GM12878 (cell line): Measurements from ENCODE around the gene TIAM1. TPM values are rescaled to one million over a fixed set of nuclear protein-coding genes. Genes with fewer than 3 reads are reported as not detected.

Experiments used
- BCLAF1 ChIP-seq: fragments of 450-650 bp; IDR thresholded peaks from 2 replicates; pipeline ENCODE4 v1.6.1; 2017; ENCODE audit warnings: antibody characterized with exemption, mild to moderate bottlenecking, moderate library complexity
- CUX1 ChIP-seq: IDR thresholded peaks from 2 replicates; pipeline ENCODE4 v1.6.1; 2012; ENCODE audit warnings: improper control_type of control experiment, low read depth, low read length; ENCODE audit not compliant: insufficient replicate concordance
- EGR1 ChIP-seq, 2 experiments: IDR thresholded peaks; 1 replicate in 1 of 2; 2 replicates in 1 of 2; pipeline ENCODE4 v1.6.1; 2011 to 2012; ENCODE audit warnings: low read depth in 2 of 2, low read length in 2 of 2, borderline replicate concordance in 1 of 2, mild to moderate bottlenecking in 1 of 2, moderate library complexity in 1 of 2
- MAX ChIP-seq: IDR thresholded peaks from 2 replicates; pipeline ENCODE4 v1.6.1; 2012; ENCODE audit warnings: low read depth, low read length, improper control_type of control experiment
- NFIC ChIP-seq: IDR thresholded peaks from 2 replicates; pipeline ENCODE4 v1.6.1; 2012; ENCODE audit warnings: low read depth, mild to moderate bottlenecking, inconsistent platforms, low read length, moderate library complexity
- PKNOX1 ChIP-seq: fragments of 450-650 bp; IDR thresholded peaks from 2 replicates; pipeline ENCODE4 v1.6.1; 2016; ENCODE audit warnings: mild to moderate bottlenecking
- RUNX3 ChIP-seq: IDR thresholded peaks from 2 replicates; pipeline ENCODE4 v1.6.1; 2012; ENCODE audit warnings: low read length, inconsistent platforms
- TARDBP ChIP-seq: IDR thresholded peaks from 2 replicates; pipeline ENCODE4 v1.6.1; 2016; ENCODE audit warnings: borderline replicate concordance
- WRNIP1 ChIP-seq: IDR thresholded peaks from 2 replicates; pipeline ENCODE4 v1.6.1; 2011; ENCODE audit warnings: low read depth, low read length, improper control_type of control experiment, borderline replicate concordance
- ZNF384 ChIP-seq: IDR thresholded peaks from 2 replicates; pipeline ENCODE4 v1.6.1; 2012; ENCODE audit warnings: low read depth, mild to moderate bottlenecking, low read length, improper control_type of control experiment, borderline replicate concordance
- ZNF687 ChIP-seq: fragments of 450-650 bp; IDR thresholded peaks from 2 replicates; pipeline ENCODE4 v1.6.1; 2017; ENCODE audit warnings: mild to moderate bottlenecking, moderate library complexity
- polyA plus RNA-seq, 11 experiments: library from polyadenylated mRNA; depleted of rRNA in 4 of 11; unstranded in 6 of 11; stranded (reverse) in 5 of 11; fragments of >200 nt; fragmentation: Nextera tagmentation in 4 of 11; fragmentation: Illumina TruSeq in 1 of 11; extraction: Ambion mirVana in 4 of 11; extraction: Trizol in 1 of 11; gene quantifications; 1 replicate in 1 of 11; 2 replicates in 10 of 11; pipeline versions ENCODE4 v1.2.1 to v1.2.3, GENCODE V29; 2011 to 2016; ENCODE audit warnings: inconsistent platforms in 2 of 11, missing spikeins in 2 of 11, low read depth in 1 of 11
- total RNA-seq, 4 experiments: library from RNA; depleted of rRNA in 3 of 4; stranded (reverse); fragments of >200 nt in 3 of 4; fragmentation: Illumina TruSeq in 1 of 4; extraction: Trizol in 1 of 4; gene quantifications; 2 replicates each; pipeline versions ENCODE4 v1.2.1 to v1.2.3, GENCODE V29; 2013 to 2021
- TF ChIP-seq, protein P1 (sequence below): fragments of 450-650 bp; conservative IDR thresholded peaks from 2 replicates; pipeline ENCODE4 v1.6.1; 2017; ENCODE audit warnings: mild to moderate bottlenecking, moderate library complexity

The TIAM1 gene
- total and polyA plus RNA-seq, 10 of the 15 experiments (the other 5 are each of a cell fraction or from before 2014, with no cell fraction given) = 0.31 to 35.9 (median 0.78) TPM

DNA sequence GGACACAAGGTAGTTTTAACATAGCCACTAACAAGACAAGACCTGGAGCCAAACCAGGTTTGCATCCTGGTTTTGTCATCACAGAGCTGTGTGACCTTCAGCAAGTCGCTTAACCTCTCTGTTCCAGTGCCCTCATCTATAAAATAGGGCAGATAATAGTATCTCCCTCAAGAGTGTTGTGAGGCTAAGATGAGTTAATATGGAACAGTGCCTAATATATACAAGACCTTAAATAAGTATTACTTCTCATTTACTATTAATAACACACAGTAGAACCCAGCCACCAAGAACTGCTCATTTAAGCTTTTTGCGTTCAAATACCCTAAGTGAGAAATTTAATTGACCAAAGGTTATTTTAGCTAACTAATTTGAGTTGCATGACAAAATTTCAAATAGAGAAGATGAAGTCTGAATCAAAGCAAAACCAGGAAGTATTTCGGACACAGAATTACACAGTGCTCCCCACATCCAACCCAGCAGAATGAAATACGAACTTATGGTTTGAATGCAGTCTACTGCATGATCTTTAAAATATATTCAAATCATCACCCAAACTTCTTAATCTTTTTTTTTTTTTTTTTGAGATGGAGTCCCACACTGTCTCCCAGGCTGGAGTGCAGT, 181.9 kb downstream of the TIAM1 start (continued):
- TF ChIP-seq, protein P1, sequence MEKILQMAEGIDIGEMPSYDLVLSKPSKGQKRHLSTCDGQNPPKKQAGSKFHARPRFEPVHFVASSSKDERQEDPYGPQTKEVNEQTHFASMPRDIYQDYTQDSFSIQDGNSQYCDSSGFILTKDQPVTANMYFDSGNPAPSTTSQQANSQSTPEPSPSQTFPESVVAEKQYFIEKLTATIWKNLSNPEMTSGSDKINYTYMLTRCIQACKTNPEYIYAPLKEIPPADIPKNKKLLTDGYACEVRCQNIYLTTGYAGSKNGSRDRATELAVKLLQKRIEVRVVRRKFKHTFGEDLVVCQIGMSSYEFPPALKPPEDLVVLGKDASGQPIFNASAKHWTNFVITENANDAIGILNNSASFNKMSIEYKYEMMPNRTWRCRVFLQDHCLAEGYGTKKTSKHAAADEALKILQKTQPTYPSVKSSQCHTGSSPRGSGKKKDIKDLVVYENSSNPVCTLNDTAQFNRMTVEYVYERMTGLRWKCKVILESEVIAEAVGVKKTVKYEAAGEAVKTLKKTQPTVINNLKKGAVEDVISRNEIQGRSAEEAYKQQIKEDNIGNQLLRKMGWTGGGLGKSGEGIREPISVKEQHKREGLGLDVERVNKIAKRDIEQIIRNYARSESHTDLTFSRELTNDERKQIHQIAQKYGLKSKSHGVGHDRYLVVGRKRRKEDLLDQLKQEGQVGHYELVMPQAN = 0 out of 2 replicates have a peak, but pooled peaks have one; percentile 26
- no peak for TF ChIP-seq WRNIP1
- no peak for TF ChIP-seq TARDBP
- TF ChIP-seq RUNX3 = no peak
- no peak for TF ChIP-seq ZNF384
- TF ChIP-seq BCLAF1 = no peak
- no peak for TF ChIP-seq PKNOX1
- no peak for TF ChIP-seq EGR1 (IDR thresholded peaks at IDR 0.05; ENCODE audit: borderline replicate concordance in 1 of 2, low read depth in 2 of 2, low read length in 2 of 2)
- TF ChIP-seq NFIC = no peak
- TF ChIP-seq MAX = no peak
- TF ChIP-seq ZNF687 = peak; percentile 29; the same call in 1 of the 2 replicates
- TF ChIP-seq CUX1 = no peak
